ENCODE measurements around the gene CD300LF. TPM values are rescaled to one million over a fixed set of nuclear protein-coding genes. Genes with fewer than 3 reads are reported as not detected.

Gene CD300LF
- total RNA-seq, 1 donor from 2014 or later: not detected

GRCh38 chr17:74738051-74738996 lies 25.6 kb upstream of the CD300LF start:
- Histone ChIP-seq H3K27me3 (ENCODE audit: control insufficient read depth, insufficient read depth, low read length) (peaks cover 8% of the 10 kb centered on the region), H3K4me3 (ENCODE audit: low read depth, low read length) (no peak overlapping the region), H3K36me3 (ENCODE audit: control insufficient read depth, insufficient read depth, low read length) (no peaks in the 10 kb centered on the region)
- FAIRE-seq (no peak), DNase-seq (ENCODE audit: low read depth) (no peak)
- TF ChIP-seq CTCF (IDR thresholded peaks at IDR 0.05; ENCODE audit: insufficient read depth, low read length, severe bottlenecking): no peak

- peaks cover 8% of the 10 kb centered on the region for H3K27me3 ChIP-seq (ENCODE audit: control insufficient read depth, insufficient read depth, low read length)
These were observed 24.8 kb upstream of the CD300LF start for GRCh38 chr17:74737299-74738050.

GRCh38 chr17:74736513-74737298 lies 24.0 kb upstream of the CD300LF start, which contains the start of gene RAB37:
TSS of gene RAB37 (plus strand) at chr17:74737256. CDS start at chr17:74737273, 17 bp downstream.
- FAIRE-seq: no peak
- no peak within 1 kb of the TSS for H3K4me3 ChIP-seq (ENCODE audit: low read depth, low read length)
- H3K27me3 ChIP-seq (ENCODE audit: control insufficient read depth, insufficient read depth, low read length): peaks cover 8% of the 10 kb centered on the region
- peak; percentile 54 for TF ChIP-seq CTCF (IDR thresholded peaks at IDR 0.05; ENCODE audit: insufficient read depth, low read length, severe bottlenecking)
- no peaks in the 10 kb centered on the region for H3K36me3 ChIP-seq (ENCODE audit: control insufficient read depth, insufficient read depth, low read length)
- DNase-seq (ENCODE audit: low read depth): no peak

More at GRCh38 chr17:74737299-74738050, 24.8 kb upstream of the CD300LF start:
- FAIRE-seq (no peak), DNase-seq (ENCODE audit: low read depth) (no peak)
- peak; percentile 57 for TF ChIP-seq CTCF (IDR thresholded peaks at IDR 0.05; ENCODE audit: insufficient read depth, low read length, severe bottlenecking)
- Histone ChIP-seq H3K36me3 (ENCODE audit: control insufficient read depth, insufficient read depth, low read length) (no peaks in the 10 kb centered on the region), H3K4me3 (ENCODE audit: low read depth, low read length) (no peak overlapping the region)

GRCh38 chr17:74734256-74734655 lies 21.5 kb upstream of the CD300LF start:
- DNase-seq (ENCODE audit: low read depth) (no peak), FAIRE-seq (no peak)
- Histone ChIP-seq H3K27me3 (ENCODE audit: control insufficient read depth, insufficient read depth, low read length) (peaks cover 8% of the 10 kb centered on the region), H3K36me3 (ENCODE audit: control insufficient read depth, insufficient read depth, low read length) (no peaks in the 10 kb centered on the region), H3K4me3 (ENCODE audit: low read depth, low read length) (no peak overlapping the region)
- no peak for TF ChIP-seq CTCF (IDR thresholded peaks at IDR 0.05; ENCODE audit: insufficient read depth, low read length, severe bottlenecking)

GRCh38 chr17:74733365-74734122 lies 20.8 kb upstream of the CD300LF start:
- TF ChIP-seq CTCF (IDR thresholded peaks at IDR 0.05; ENCODE audit: insufficient read depth, low read length, severe bottlenecking): no peak
- peaks cover 8% of the 10 kb centered on the region for H3K27me3 ChIP-seq (ENCODE audit: control insufficient read depth, insufficient read depth, low read length)
- FAIRE-seq (peak; percentile 95), DNase-seq (ENCODE audit: low read depth) (no peak)
- no peaks in the 10 kb centered on the region for H3K36me3 ChIP-seq (ENCODE audit: control insufficient read depth, insufficient read depth, low read length)
- H3K4me3 ChIP-seq (ENCODE audit: low read depth, low read length): no peak overlapping the region

Measured in bronchial epithelial cell (primary cell).